Panc1 (cell line): ENCODE results near the gene PAQR7. TPM values are rescaled to one million over a fixed set of nuclear protein-coding genes. Genes with fewer than 3 reads are reported as not detected.

Experiments
- ATAC-seq: fragments of 200-7000 bp; cut with Tn5 transposase; 2 replicates; pipeline ENCODE4 v1.9.1; 2020; ENCODE audit warnings: mild to moderate bottlenecking, moderate library complexity
- BruUV-seq: library from RNA; stranded (reverse); fragments of 400-500 nt; replicated peaks from 2 replicates; lab custom pipeline; 2021; lab: Mats Ljungman, UMichigan
- CTCF ChIA-PET: fragments of 300-600 bp; sonication (Branson Sonifier 250); formaldehyde crosslinking; loops from one replicate; lab custom pipeline; 2022; ENCODE audit warnings: antibody characterized with exemption; lab: Charles Lee
- POLR2A ChIA-PET: fragments of 300-600 bp; sonication (Branson Sonifier 250); formaldehyde crosslinking; loops from one replicate; lab custom pipeline; 2022; ENCODE audit warnings: antibody characterized with exemption; lab: Charles Lee
- DNase-seq: peaks from one replicate; pipeline ENCODE4 v3.0.0-alpha.2; 2010; ENCODE audit warnings: low read depth, low spot score
- H3K27ac ChIP-seq: 2 replicates; pipeline ENCODE4 v1.5.1; 2011; ENCODE audit warnings: mild to moderate bottlenecking, low read length, inconsistent platforms
- H3K27me3 ChIP-seq: fragments of 200-500 bp; sonication (Bioruptor generic); 2 replicates; pipeline ENCODE4 v1.6.0; 2014; ENCODE audit warnings: low read length, inconsistent platforms; ENCODE audit not compliant: control insufficient read depth, insufficient read depth
- H3K36me3 ChIP-seq: fragments of 200-500 bp; sonication (Bioruptor generic); 2 replicates; pipeline ENCODE4 v1.5.1; 2014; ENCODE audit warnings: inconsistent platforms, mild to moderate bottlenecking, low read length, moderate library complexity; ENCODE audit not compliant: control insufficient read depth, insufficient read depth
- H3K4me1 ChIP-seq: 2 replicates; pipeline ENCODE4 v1.5.1; 2011; ENCODE audit warnings: inconsistent platforms, mild to moderate bottlenecking, low read length, moderate library complexity; ENCODE audit not compliant: control insufficient read depth, insufficient read depth
- H3K4me3 ChIP-seq, 2 experiments: 2 replicates each; pipeline ENCODE4 v1.5.1; 2011 to 2012; ENCODE audit warnings: low read depth in 2 of 2, low read length in 2 of 2, mild to moderate bottlenecking in 2 of 2, inconsistent platforms in 1 of 2, moderate library complexity in 1 of 2
- H3K9me3 ChIP-seq: fragments of 200-500 bp; sonication (Bioruptor generic); 2 replicates; pipeline ENCODE4 v1.5.1; 2014; ENCODE audit warnings: low read depth, mild to moderate bottlenecking, inconsistent platforms, low read length, moderate library complexity; ENCODE audit not compliant: control insufficient read depth, insufficient read depth
- CTCF ChIP-seq: fragments of 450-650 bp; IDR thresholded peaks from 2 replicates; pipeline ENCODE4 v1.5.1; 2017; ENCODE audit warnings: mild to moderate bottlenecking
- POLR2AphosphoS5 ChIP-seq: IDR thresholded peaks from 2 replicates; pipeline ENCODE4 v1.6.1; 2012; ENCODE audit warnings: mild to moderate bottlenecking, low read depth, low read length, moderate library complexity
- REST ChIP-seq, 2 experiments: IDR thresholded peaks; 2 replicates each; pipeline ENCODE4 v1.6.1; 2011 to 2012; ENCODE audit warnings: low read depth in 2 of 2, control low read depth in 1 of 2, low read length in 1 of 2, mild to moderate bottlenecking in 1 of 2, moderate library complexity in 1 of 2; ENCODE audit not compliant: insufficient read depth in 1 of 2
- SIN3A ChIP-seq: IDR thresholded peaks from 2 replicates; pipeline ENCODE4 v1.6.1; 2012; ENCODE audit warnings: low read depth, mild to moderate bottlenecking, low read length, moderate library complexity, borderline replicate concordance; ENCODE audit not compliant: insufficient read depth
- TCF7L2 ChIP-seq: IDR thresholded peaks from 2 replicates; pipeline ENCODE4 v1.6.1; 2011; ENCODE audit warnings: mild to moderate bottlenecking, low read depth, low read length, inconsistent platforms
- in situ Hi-C: cut with HindIII; loops from 2 replicates; pipeline ENCODE4 v1.10.0; 2016; ENCODE audit warnings: low sequenced_read_pairs, low pct_unique_long_range_greater_than_20kb
- intact Hi-C: fragments of 100-400 bp; cut with micrococcal nuclease; formaldehyde crosslinking; loops from one replicate; pipeline ENCODE4 v1.10.0; 2022; ENCODE audit not compliant: unreplicated experiment
- total RNA-seq: library from RNA; stranded (reverse); gene quantifications from one replicate; pipeline ENCODE4 v1.2.1, GENCODE V29; 2021; ENCODE audit not compliant: unreplicated experiment

The PAQR7 gene
- total RNA-seq, 1 experiment from 2014 or later: 30.9 TPM

GRCh38 chr1:25847929-25848328 is 27.6 kb downstream of the PAQR7 start:
- ATAC-seq (no peak), DNase-seq (no peak)
- POLR2A ChIA-PET: interaction anchor here (0.5 to 0.7 kb wide), 2 partner anchors 139 to 330 kb away, joined by 4 read pairs; partner anchors contain the start of gene CNKSR1
- in situ Hi-C loops (no loop called here), intact Hi-C loops (no loop called here)
- H3K27ac ChIP-seq: no peak overlapping the region
- no peak for TF ChIP-seq POLR2AphosphoS5
- H3K4me1 ChIP-seq: no peaks in the 10 kb centered on the region
- H3K36me3 ChIP-seq: no peaks in the 10 kb centered on the region
- H3K9me3 ChIP-seq: no peaks in the 10 kb centered on the region
- CTCF ChIA-PET: no interaction called here
- no peak overlapping the region for H3K4me3 ChIP-seq
- H3K27me3 ChIP-seq: no peaks in the 10 kb centered on the region
- BruUV-seq: no TSS peak

GRCh38 chr1:25845664-25846063 is 29.8 kb downstream of the PAQR7 start:
- ATAC-seq (no peak), DNase-seq (no peak)
- TF ChIP-seq REST (IDR thresholded peaks at IDR 0.05; ENCODE audit: insufficient read depth in 1 of 2, low read depth in 2 of 2, low read length in 1 of 2): no peak
- no peak for TF ChIP-seq POLR2AphosphoS5
- TF ChIP-seq SIN3A: no peak
- no peak for TF ChIP-seq TCF7L2
- Histone ChIP-seq H3K9me3 (no peaks in the 10 kb centered on the region), H3K27ac (no peak overlapping the region), H3K27me3 (no peaks in the 10 kb centered on the region), H3K36me3 (no peaks in the 10 kb centered on the region), H3K4me3 (no peak overlapping the region), H3K4me1 (no peaks in the 10 kb centered on the region)
- in situ Hi-C loops (no loop called here), intact Hi-C loops (no loop called here)
- no TSS peak for BruUV-seq
- POLR2A ChIA-PET: no interaction called here
- CTCF ChIA-PET: no interaction called here

GRCh38 chr1:25844536-25845337 is 30.8 kb downstream of the PAQR7 start:
- Histone ChIP-seq H3K9me3 (no peaks in the 10 kb centered on the region), H3K27ac (no peak overlapping the region), H3K4me1 (no peaks in the 10 kb centered on the region), H3K36me3 (no peaks in the 10 kb centered on the region), H3K27me3 (no peaks in the 10 kb centered on the region), H3K4me3 (no peak overlapping the region)
- ChIA-PET POLR2A (interaction anchor here (0.6 kb wide), 1 partner anchor 816 kb away, joined by 3 read pairs; no protein-coding TSS in a partner anchor), CTCF (interaction anchor here (0.6 kb wide), 1 partner anchor 153 kb away, joined by 4 read pairs; the partner anchor contains the start of gene PAFAH2)
- ATAC-seq: no peak
- no peak for DNase-seq
- in situ Hi-C loops (no loop called here), intact Hi-C loops (no loop called here)
- no peak for TF ChIP-seq POLR2AphosphoS5
- TF ChIP-seq CTCF: no peak
- no peak for TF ChIP-seq TCF7L2
- no TSS peak for BruUV-seq
